HL-60 (cell line): ENCODE measurements around the gene TBXAS1.

Source experiments
- DNase-seq, 2 experiments: peaks; one replicate each; pipeline ENCODE4 v3.0.0-alpha.2; 2010 to 2020; ENCODE audit warnings: low read depth in 1 of 2, low spot score in 1 of 2
- H3K27ac ChIP-seq: fragments of 250-450 bp; sonication (Bioruptor Pico); replicated peaks from 2 replicates; pipeline ENCODE4 v1.5.1; 2020; ENCODE audit warnings: mild to moderate bottlenecking, moderate library complexity
- H3K27me3 ChIP-seq: fragments of 250-450 bp; sonication (Bioruptor Pico); 2 replicates; pipeline ENCODE4 v1.5.1; 2021; ENCODE audit warnings: mild to moderate bottlenecking, moderate library complexity; ENCODE audit not compliant: insufficient read depth, poor library complexity, severe bottlenecking
- H3K4me3 ChIP-seq: replicated peaks from 2 replicates; pipeline ENCODE4 v1.5.1; 2011; ENCODE audit warnings: mild to moderate bottlenecking, control low read depth, low read length; ENCODE audit not compliant: insufficient read depth
- CTCF ChIP-seq: IDR thresholded peaks from one replicate; pipeline ENCODE4 v1.5.1; 2011; ENCODE audit warnings: low read length, control low read depth, inconsistent platforms; ENCODE audit not compliant: insufficient read depth
- GABPA ChIP-seq: IDR thresholded peaks from 2 replicates; pipeline ENCODE4 v1.6.1; 2012; ENCODE audit warnings: low read depth
- POLR2AphosphoS5 ChIP-seq: IDR thresholded peaks from 2 replicates; pipeline ENCODE4 v1.6.1; 2012; ENCODE audit warnings: low read depth
- REST ChIP-seq: IDR thresholded peaks from 2 replicates; pipeline ENCODE4 v1.6.1; 2012; ENCODE audit warnings: low read depth; ENCODE audit not compliant: insufficient replicate concordance
- SPI1 ChIP-seq: IDR thresholded peaks from 2 replicates; pipeline ENCODE4 v1.6.1; 2012; ENCODE audit warnings: low read depth, mild to moderate bottlenecking, borderline replicate concordance

Gene TBXAS1

GRCh38 chr7:139871331-139871730 lies 42.3 kb downstream of the TBXAS1 start:
- DNase-seq = no peak
- TF ChIP-seq POLR2AphosphoS5 (no peak), GABPA (no peak), SPI1 (no peak), REST (no peak), CTCF (no peak)

GRCh38 chr7:139871820-139872219 lies 42.8 kb downstream of the TBXAS1 start:
- no peak for DNase-seq
- TF ChIP-seq REST (no peak), POLR2AphosphoS5 (no peak), SPI1 (no peak), CTCF (no peak), GABPA (no peak)
- Histone ChIP-seq H3K27ac (no peak overlapping the region), H3K27me3 (no peaks in the 10 kb centered on the region), H3K4me3 (no peak overlapping the region)

More at GRCh38 chr7:139871331-139871730, 42.3 kb downstream of the TBXAS1 start:
- Histone ChIP-seq H3K4me3 (no peak overlapping the region), H3K27me3 (no peaks in the 10 kb centered on the region), H3K27ac (no peak overlapping the region)

GRCh38 chr7:139873593-139874301 lies 44.7 kb downstream of the TBXAS1 start:
- H3K27ac ChIP-seq = no peak overlapping the region
- no peak for DNase-seq

More at GRCh38 chr7:139873593-139874301, 44.7 kb downstream of the TBXAS1 start:
- Histone ChIP-seq H3K4me3 (no peak overlapping the region), H3K27me3 (no peaks in the 10 kb centered on the region)
- TF ChIP-seq REST = no peak
- no peak for TF ChIP-seq CTCF
- TF ChIP-seq SPI1 = no peak
- TF ChIP-seq POLR2AphosphoS5 = no peak
- TF ChIP-seq GABPA = no peak
